HG03108 (cell line): ENCODE results near the gene ALOX5.

Experiments
- ATAC-seq: cut with Tn5 transposase; IDR thresholded peaks from one replicate; pipeline ENCODE4 v1.9.1; 2021; ENCODE audit warnings: moderate library complexity; ENCODE audit not compliant: unreplicated experiment

The ALOX5 gene

DNA sequence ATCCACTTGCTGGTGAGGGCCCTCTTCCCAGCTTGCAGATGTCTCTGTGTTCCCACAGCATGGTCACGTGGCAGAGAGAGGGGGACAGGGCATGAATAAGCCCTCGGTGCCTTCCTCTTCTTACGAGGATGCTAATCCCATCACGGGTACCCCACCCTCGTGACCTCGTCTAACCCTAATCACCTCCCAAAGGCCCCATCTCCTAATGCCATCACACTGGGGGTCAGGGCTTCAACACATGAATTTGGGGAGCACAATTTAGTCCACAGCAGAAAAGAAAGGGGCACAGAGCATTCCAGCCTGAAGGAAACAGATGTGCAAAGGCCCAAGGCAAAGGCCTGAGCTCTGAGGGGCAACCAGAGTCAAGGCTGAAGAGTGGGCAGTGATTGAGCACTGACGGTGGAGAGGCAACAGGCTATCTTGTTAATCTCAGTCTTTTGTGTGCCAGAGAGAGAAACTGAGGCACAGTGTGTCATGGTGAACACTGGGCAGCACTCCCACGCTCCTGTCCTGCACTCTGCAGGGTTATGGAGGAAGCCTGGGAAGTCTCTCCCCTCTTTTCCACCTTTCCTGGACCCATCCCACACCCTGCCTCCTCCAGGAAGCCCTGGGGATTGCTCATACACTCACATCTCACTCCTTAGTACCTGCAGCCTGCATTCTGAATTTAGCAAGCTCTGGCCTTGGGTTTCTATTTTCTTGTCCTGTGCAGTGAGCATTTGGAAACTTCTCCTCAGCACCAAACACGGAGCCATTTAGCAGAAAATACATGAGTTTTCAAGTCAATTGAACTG is 49.0 kb downstream of the ALOX5 start:
- ATAC-seq, result no peak

DNA sequence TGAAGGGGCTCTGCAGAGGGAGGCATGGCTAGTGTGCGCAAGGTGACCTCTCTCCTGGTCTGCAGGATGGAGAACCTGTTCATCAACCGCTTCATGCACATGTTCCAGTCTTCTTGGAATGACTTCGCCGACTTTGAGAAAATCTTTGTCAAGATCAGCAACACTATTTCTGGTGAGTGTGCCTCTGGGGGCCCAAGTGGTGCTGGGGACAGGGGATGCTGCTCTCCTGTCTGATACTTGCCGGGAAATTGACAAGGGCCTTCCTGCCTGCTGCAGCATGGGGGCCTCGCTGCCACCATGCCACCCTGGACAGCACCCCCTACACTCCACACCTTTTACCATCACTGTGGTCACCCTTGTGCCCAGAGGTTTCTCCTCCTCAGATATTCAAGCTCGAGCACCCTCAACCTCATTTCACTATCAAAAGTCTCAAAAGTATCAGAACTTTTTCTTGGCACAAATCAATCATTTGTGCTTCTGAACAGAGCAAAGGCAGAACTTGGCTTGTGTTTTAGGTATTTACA is 50.0 kb downstream of the ALOX5 start:
- ATAC-seq, result no peak

DNA sequence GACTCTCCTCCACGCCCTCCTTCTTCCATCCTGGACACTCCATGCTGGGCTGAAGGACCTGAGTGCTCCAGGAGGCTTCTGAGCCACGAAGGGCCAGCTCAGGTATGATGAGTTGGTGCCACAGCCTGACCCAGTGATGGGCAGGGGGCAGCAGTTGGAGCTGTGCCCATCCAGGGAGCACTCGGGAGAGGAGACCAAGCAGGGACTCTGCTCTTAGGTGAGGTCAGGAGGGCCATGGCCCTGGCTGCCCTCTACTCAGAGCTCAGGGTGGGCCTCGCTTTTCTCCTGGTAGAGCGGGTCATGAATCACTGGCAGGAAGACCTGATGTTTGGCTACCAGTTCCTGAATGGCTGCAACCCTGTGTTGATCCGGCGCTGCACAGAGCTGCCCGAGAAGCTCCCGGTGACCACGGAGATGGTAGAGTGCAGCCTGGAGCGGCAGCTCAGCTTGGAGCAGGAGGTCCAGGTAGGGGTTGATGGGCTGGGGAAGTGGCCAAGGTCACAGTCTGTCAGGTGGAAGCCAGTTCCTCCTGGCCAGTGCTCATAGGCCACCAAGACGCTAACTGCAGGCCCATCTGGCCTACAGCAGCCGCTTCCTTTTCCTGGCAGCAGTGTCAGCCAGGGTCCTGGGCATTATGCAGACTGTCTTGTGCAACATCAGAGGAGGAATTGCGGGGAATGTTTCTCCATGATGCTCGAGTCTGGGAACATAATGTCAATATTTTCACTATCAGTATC is 50.8 kb downstream of the ALOX5 start:
- no peak for ATAC-seq

DNA sequence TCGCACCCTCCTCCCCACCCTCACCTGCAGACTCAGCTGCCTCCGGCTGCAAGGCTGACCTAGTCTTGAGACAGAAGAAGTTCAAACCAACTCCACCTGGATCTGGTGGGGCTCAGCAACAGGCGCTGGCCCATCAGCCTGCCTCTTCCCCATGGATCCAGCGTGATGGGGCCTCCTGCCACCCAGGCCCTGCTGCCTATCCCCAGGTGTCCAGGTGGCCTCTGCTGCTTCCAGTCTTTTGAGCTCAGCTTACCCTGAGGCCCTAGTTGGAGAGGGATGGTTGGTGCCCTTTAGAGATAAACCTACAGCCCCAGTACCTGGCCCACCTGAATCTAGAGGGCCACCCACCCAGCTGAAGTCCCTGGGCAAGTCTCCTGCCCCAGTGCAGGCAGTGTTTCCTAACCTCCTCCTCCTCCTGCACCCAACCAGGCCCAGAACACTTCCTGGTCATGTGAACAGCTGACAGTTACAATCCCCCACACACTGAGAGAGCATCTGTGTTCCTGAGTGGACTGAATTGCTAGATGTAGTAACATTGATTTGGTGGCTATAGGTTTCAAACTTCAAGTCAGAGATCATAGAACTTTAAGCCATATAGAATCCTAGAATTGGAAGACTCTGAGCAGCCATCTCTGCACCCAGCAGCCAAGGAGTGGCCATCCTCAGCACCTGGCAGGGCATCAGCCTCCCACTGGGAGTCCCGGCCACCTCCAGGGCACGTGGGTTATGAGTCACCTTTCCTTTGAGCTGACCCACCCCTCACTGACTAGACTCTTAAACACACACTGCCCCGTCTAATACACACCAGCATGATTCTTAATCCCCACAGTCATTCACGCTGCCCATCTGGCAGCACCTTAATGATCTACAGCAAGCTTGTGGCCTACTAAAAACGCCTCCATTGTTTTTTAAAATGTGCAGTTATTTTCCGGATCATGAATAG is 51.9 kb downstream of the ALOX5 start:
- ATAC-seq, result no peak

DNA sequence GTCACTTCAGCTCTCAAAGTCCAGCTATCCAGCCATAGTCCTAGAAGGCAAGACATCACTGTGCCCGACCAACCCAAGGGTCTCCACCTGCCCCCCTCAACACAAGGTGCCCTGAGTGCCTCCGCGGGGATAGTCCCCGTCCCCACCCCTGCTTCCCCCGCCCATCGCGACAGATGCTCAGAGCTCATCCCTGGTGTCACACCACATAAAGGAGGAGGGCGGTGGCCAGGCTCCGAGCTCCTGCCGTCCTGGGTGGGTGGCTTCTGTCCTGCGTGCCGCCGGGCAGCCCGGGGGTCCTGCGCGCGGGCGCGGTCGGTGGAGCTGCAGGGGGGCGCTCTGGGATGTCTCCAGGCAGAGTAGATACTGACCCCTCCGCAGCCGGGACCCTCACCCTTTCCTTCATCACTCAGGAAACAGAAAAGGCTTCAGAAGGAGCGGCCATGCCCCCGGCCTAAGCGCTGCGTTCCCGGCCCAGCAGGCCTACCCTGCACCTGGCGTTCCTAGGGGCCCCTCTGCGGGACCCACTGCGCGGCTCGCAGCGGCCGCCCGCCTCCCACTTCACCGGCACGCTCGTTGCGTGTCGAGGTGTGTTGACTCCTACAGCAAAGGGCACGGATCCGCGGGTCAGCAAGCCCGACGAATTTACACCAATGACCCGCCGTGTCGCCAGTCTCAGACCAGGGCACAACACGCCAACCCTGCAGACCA is 53.4 kb downstream of the ALOX5 start:
- ATAC-seq, result no peak

GRCh38 chr10:45427970-45428366 is 54.0 kb downstream of the ALOX5 start:
- ATAC-seq, result no peak

DNA sequence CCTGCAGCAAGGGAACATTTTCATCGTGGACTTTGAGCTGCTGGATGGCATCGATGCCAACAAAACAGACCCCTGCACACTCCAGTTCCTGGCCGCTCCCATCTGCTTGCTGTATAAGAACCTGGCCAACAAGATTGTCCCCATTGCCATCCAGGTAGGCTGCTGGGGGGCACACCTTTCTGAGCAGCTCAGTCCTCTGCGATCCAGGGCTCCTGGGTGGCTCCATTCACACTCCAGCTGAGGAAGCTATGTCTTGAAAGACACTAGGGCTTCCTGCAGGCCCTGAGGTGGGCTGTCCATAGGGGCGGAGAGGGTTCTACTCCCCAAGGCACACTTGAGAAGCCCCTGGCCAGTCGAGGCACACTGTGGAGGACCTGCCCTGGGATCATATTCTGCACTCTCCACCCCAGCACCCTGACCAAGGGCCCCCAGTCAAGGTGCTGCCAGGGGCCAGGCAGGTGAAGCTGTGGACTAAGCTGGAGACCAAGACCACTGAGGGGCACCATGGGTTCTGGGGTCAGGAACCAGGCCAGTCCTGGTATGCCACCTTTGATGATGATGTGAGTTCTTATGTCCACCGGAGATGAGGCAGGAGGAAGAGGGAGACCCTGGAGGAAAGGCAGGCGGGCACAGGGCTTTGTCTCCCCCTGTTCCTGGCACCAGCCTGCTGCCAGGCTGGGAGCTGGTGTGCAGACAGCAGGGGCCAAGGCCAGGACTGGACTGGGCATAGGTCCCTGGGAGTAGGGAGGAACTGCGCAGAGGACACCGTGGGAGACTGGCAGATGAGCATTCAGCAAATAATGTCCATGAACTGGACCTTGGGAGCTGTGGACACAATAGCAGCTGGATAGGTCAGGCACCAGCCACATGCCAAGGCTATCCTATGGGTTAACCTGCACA is 54.8 kb downstream of the ALOX5 start:
- no peak for ATAC-seq

GRCh38 chr10:45429790-45430189 is 55.8 kb downstream of the ALOX5 start:
- no peak for ATAC-seq

GRCh38 chr10:45432113-45432512 is 58.1 kb downstream of the ALOX5 start:
- ATAC-seq, result no peak

DNA sequence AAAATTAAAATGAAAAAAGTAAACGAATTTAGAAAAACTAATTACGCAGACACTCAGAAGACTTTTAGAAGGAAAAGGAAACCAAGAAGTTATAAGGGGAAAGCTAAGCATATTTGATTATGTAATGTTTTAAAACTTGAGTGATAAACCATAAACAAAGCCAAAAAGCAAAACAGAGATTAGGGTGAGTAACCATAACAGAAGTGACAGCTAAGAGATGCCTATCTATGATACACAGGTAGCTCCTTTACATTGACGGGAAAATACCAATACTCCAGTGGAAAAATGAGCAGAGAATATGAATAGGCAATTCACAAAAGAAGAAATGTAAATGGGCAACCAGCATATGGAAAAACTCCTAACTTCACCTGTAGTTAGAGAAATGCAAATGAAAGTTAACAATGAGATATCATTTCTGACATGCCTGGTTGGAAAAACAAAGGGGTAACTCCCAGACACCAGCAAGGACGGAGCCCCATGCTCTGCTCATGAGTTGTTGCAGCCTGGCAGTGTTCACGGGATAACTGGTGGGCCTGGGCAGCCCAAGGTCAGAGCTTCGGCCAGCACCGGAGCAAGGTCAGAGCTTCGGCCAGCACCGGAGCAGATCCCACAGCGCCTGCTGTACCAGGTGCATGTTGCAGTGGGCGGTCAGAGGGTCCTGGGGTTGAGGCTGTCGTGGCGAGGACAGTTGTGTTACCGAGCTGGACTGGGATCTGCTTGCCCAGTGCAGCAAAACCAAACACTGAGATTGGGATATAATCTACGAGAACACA is 58.9 kb downstream of the ALOX5 start:
- ATAC-seq, result no peak

- peak; percentile 90 for ATAC-seq
Observed at GRCh38 chr10:45433716-45434469, 59.9 kb downstream of the ALOX5 start.

DNA sequence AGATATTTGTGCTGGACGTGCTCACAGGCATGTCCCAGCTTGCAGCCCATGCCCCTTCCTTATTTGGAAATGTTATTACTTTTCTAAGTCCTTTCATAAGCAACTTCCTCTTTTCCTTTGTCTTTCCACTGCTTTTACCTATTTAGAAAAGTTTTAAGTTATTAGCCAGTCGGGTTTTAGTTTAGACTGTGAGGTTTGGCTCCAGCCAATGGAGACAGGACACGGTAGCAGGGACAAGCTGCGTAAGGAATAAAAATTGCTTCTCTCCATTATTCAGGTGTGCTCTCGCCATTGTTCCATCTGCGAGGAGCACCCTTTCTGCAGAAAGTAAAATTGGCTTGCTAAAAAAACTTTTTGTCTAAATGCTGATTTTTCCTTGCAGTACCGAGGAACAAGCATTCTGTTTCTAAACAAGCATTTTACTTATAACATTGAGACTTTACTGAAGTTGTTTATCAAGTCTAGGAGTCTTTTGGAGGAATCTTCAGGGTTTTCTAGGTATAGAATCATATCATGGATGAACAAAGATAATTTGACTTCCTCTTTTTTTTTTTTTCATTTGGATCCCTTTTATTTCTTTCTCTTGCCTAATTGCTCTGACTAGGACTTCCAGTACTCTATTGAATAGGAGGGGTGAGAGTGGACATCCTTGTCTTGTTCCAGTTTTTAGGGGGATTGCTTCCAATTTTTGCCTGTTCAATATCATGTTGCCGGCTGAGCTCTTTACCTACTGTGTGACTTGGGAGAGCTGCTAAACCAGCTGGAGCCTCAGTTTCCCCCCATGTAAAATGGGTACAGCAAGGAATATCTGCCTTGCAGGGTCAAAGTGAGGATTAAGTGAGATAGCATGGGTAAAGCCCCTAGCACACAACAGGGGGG is 63.8 kb downstream of the ALOX5 start:
- ATAC-seq, result no peak

DNA sequence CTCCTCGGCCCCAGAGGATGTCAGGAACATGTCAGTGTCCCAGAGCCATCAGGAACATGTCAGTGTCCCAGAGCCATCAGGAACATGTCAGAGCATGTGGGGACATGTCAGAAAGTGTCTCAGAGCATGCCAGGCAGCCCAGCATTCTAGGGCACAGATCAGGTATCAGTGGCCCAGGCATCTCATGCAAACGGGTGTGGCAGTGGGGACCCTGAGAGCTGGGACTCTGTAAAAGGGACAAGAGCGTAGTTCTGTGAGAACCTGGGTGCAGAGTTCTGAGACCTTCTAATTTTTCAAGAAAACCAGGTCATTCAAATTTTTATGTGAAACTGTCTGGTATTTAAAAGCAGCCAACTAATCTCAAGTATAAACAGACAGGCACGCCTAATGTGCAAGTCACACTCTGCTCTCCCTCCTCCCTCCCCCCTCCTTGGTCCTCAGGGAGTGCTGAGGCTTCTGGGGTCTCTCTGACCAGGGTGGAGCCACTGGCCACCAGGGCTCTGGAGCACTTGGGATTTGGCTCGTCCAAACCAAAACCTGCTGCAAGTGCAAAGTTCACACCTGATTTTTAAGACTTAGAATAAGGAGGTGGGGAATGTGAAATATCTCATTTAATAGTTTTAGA is 64.6 kb downstream of the ALOX5 start:
- no peak for ATAC-seq

DNA sequence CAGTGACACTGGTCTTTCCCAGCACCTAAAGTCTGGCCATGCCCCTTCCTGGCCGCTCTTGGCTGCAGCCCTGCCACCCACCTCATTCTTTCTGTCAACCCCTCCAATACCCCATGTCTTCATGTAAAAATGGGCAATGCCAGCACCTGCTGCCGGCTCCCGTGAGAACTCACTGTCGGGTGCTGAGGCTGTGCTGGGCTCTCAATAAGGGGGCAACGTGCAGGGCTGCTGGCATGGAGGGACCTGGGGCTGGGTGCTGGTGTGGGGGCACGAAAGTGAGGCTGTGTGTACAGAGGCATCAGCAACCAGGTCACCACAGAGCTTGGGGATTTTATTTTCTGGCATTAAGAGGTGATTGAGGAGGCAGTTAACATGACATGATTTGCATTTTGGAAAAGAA is 65.3 kb downstream of the ALOX5 start:
- ATAC-seq, result no peak

GRCh38 chr10:45439873-45440272 is 65.9 kb downstream of the ALOX5 start:
- no peak for ATAC-seq

GRCh38 chr10:45440511-45441062 is 66.6 kb downstream of the ALOX5 start:
- ATAC-seq, result no peak
